Measurements from ENCODE around the gene SIVA1. TPM values are rescaled to one million over a fixed set of nuclear protein-coding genes. Genes with fewer than 3 reads are reported as not detected.

Gene SIVA1
- polyA plus RNA-seq, 1 experiment = 49.7 TPM

DNA sequence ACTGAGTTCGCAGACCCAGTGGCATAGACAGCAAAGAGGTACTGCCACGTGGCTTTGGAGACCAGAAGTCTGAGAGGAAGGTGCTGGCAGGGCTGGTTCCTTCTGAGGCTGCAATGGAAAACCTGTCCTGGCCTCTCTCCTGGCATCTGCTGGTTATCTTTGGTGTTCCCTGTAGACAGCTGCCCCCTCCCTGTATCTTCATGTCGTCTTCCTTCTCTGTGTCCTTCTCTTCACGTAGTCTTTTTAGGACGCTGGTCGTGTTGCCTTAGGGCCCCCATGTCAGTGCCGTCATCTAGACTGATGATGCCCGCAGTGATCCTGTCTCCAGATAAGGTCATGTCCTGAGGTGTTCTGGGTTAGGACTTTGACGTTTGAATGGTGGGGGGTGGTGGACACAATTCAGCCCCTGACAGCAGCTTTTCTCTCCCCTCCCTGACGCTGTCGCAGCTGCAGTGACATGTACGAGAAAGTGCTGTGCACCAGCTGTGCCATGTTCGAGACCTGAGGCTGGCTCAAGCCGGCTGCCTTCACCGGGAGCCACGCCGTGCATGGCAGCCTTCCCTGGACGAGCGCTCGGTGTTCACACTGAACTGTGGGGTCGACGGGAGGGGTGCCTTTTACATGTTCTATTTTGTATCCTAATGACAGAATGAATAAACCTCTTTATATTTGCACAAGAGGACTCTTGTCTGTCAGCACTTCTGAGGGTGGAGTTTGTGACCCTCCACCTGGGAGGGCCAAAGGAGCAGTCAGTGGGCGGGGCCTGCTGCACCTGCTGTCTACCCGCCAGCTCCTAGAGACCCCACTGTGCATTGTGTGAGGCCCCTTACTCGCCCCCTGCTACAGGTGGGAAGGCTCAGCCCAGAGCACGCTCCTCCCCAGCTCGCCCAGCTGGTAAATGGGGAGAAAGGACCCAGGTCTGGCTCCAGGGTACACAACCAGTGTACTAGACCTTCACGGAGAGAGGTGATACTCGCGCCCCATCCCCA lies 6.3 kb downstream of the SIVA1 start:
- no peaks in the 10 kb centered on the region for H3K9me3 ChIP-seq (ENCODE audit: control insufficient read depth, insufficient read depth, low read length)
- POLR2A ChIA-PET = no interaction called here

DNA sequence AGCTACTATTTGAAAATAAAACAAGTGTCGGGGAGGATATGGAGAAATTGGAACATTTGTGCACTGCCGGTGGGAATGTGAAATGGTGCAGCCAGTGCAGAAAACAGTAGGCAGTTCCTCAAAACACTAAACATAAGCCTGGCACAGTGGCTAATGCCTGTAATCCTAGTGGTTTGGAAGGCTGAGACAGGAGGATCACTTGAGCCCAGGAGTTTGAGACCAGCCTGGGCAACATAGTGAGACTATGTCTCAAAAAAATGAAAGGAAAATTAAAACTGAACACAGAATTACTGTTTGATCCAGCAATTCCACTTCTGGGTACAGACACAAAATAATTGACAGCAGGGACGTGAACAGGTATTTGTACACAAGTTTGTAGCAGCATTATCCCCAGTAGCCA lies 12.6 kb downstream of the SIVA1 start:
- Histone ChIP-seq H3K27ac (ENCODE audit: low read depth, low read length) (no peak overlapping the region), H3K27me3 (ENCODE audit: control insufficient read depth, insufficient read depth, low read length) (no peaks in the 10 kb centered on the region), H3K4me3 (ENCODE audit: low read depth, low read length) (no peak overlapping the region), H3K9me3 (ENCODE audit: control insufficient read depth, insufficient read depth, low read length) (no peaks in the 10 kb centered on the region)
- POLR2A ChIA-PET = no interaction called here
- TF ChIP-seq, protein P1, sequence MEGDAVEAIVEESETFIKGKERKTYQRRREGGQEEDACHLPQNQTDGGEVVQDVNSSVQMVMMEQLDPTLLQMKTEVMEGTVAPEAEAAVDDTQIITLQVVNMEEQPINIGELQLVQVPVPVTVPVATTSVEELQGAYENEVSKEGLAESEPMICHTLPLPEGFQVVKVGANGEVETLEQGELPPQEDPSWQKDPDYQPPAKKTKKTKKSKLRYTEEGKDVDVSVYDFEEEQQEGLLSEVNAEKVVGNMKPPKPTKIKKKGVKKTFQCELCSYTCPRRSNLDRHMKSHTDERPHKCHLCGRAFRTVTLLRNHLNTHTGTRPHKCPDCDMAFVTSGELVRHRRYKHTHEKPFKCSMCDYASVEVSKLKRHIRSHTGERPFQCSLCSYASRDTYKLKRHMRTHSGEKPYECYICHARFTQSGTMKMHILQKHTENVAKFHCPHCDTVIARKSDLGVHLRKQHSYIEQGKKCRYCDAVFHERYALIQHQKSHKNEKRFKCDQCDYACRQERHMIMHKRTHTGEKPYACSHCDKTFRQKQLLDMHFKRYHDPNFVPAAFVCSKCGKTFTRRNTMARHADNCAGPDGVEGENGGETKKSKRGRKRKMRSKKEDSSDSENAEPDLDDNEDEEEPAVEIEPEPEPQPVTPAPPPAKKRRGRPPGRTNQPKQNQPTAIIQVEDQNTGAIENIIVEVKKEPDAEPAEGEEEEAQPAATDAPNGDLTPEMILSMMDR (IDR thresholded peaks at IDR 0.05; ENCODE audit: low read depth, low read length) = no peak
- DNase-seq (ENCODE audit: low read depth, low spot score) = no peak
- CTCF ChIA-PET = interaction anchor here (1.5 to 7.2 kb wide), 4 partner anchors 11 to 61 kb away, joined by 4 to 90 read pairs (median 28); partner anchors contain the start of gene SIVA1

More for the DNA sequence above, 6.3 kb downstream of the SIVA1 start:
- TF ChIP-seq, protein P1 (IDR thresholded peaks at IDR 0.05; ENCODE audit: low read depth, low read length) = no peak
- DNase-seq (ENCODE audit: low read depth, low spot score) = no peak
- Histone ChIP-seq H3K27ac (ENCODE audit: low read depth, low read length) (no peak overlapping the region), H3K4me3 (ENCODE audit: low read depth, low read length) (no peak overlapping the region), H3K27me3 (ENCODE audit: control insufficient read depth, insufficient read depth, low read length) (no peaks in the 10 kb centered on the region)
- CTCF ChIA-PET = interaction anchor here (4.0 kb wide), 1 partner anchor 9 kb away, joined by 23 read pairs; no protein-coding TSS in a partner anchor

DNA sequence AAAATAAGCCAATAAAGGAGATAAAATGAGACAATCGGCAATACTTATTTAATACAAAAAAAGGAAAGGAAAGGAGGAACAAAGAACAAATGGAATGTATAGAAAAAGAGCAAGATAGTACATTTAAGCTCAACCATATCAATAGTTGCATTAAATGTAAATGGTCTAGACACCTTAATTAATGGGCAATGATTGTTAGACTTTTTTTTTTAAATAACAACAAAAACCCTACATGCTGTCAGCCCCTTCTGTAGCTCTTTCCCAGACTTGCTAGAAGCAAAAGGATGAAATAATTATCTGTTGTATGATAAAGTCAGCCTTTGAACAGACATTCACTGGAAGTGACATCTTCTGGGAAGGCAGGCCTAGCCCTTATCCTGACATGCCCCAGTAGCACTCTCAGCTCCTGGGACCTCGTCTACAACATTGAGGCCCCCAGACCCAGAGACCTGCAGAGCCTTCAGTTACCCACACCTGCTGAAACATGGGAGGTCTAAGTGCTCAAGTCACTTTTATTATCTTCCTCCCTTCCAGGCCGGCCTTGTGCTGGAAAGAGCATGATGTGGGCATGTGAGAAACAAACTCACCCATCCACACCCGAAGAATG lies 13.4 kb downstream of the SIVA1 start:
- Histone ChIP-seq H3K9me3 (ENCODE audit: control insufficient read depth, insufficient read depth, low read length) (peaks cover 6% of the 10 kb centered on the region), H3K27ac (ENCODE audit: low read depth, low read length) (no peak overlapping the region), H3K27me3 (ENCODE audit: control insufficient read depth, insufficient read depth, low read length) (no peaks in the 10 kb centered on the region), H3K4me3 (ENCODE audit: low read depth, low read length) (no peak overlapping the region)
- ChIA-PET POLR2A (no interaction called here), CTCF (interaction anchor here (1.5 to 7.2 kb wide), 5 partner anchors 12 to 60 kb away, joined by 4 to 90 read pairs (median 17); partner anchors contain the start of gene SIVA1)
- TF ChIP-seq, protein P1 (IDR thresholded peaks at IDR 0.05; ENCODE audit: low read depth, low read length) = no peak
- DNase-seq (ENCODE audit: low read depth, low spot score) = no peak

DNA sequence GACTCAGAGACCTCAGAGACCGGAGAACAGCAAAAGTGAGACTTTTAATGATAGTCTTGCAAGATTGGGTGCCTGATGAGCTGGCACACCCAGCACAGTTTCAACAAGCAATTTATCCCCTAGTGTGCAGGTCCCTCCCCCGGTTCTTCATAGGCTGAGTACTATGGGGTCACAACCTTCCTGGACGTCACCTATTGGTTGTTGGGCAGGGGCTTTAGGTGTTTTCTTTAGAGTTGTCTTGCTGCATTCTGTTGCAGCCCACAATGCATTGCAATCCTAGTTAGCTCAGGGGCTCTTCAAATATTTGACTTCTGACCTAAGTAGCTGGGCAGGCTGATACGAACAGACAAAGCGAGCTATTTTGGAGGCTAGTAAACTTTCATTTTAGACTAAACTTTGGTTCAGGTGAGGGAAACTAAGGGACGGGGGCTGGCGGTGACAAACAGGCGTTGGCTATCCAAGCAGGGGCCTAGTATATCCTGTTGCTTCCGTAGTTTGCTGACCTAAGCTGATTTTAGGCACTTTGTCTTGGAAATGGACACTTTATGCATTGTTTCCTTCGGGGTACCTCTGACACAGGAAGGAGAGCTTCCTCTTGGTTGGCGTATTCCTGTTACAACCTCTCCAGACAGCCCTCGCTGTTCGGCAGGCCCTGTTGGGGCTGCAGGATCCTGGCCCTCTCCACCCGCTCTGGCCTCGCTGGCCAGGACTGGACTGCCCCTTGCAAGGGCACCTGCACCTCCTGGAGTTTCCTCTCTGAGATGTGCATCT lies 14.1 kb downstream of the SIVA1 start:
- DNase-seq (ENCODE audit: low read depth, low spot score) = no peak
- POLR2A ChIA-PET = interaction anchor here (0.8 to 1.8 kb wide), 2 partner anchors 54 to 59 kb away, joined by 3 to 5 read pairs; no protein-coding TSS in a partner anchor
- no peaks in the 10 kb centered on the region for H3K27me3 ChIP-seq (ENCODE audit: control insufficient read depth, insufficient read depth, low read length)
- no peak overlapping the region for H3K4me3 ChIP-seq (ENCODE audit: low read depth, low read length)
- H3K9me3 ChIP-seq (ENCODE audit: control insufficient read depth, insufficient read depth, low read length) = peaks cover 13% of the 10 kb centered on the region
- H3K27ac ChIP-seq (ENCODE audit: low read depth, low read length) = no peak overlapping the region
- CTCF ChIA-PET = interaction anchor here (1.5 to 7.2 kb wide), 6 partner anchors 12 to 59 kb away, joined by 4 to 90 read pairs (median 14); partner anchors contain the start of gene SIVA1
- TF ChIP-seq, protein P1 (IDR thresholded peaks at IDR 0.05; ENCODE audit: low read depth, low read length) = no peak
